SU-DHL-6 (cell line): ENCODE data around the gene DAPK1.

Experiments used
- H2AFZ ChIP-seq: fragments of 200-600 bp; sonication (generic); 2 replicates; pipeline ENCODE4 v1.6.1; 2014; ENCODE audit warnings: low read depth, mild to moderate bottlenecking, moderate library complexity, mixed read lengths, antibody characterized with exemption, low read length; ENCODE audit not compliant: severe bottlenecking
- H3F3A ChIP-seq: fragments of 200-600 bp; shearing (Covaris generic); 2 replicates; pipeline ENCODE4 v1.6.0; 2016; ENCODE audit warnings: antibody characterized with exemption, mild to moderate bottlenecking; ENCODE audit not compliant: insufficient read depth
- H3K27ac ChIP-seq: fragments of 200-600 bp; sonication (generic); 2 replicates; pipeline ENCODE4 v1.5.1; 2016; ENCODE audit warnings: low read depth, mild to moderate bottlenecking, low read length, moderate library complexity, mixed read lengths
- H3K27me3 ChIP-seq: fragments of 200-600 bp; sonication (generic), shearing (Covaris generic); 2 replicates; pipeline ENCODE4 v1.6.0; 2014; ENCODE audit warnings: mild to moderate bottlenecking, low read length
- H3K36me3 ChIP-seq: fragments of 200-600 bp; sonication (generic); 2 replicates; pipeline ENCODE4 v1.6.1; 2014; ENCODE audit warnings: mild to moderate bottlenecking, low read length, mixed read lengths
- H3K4me2 ChIP-seq: fragments of 300-600, 200-600 bp; shearing (Covaris generic), sonication (generic); 2 replicates; pipeline ENCODE4 v1.6.0; 2014; ENCODE audit warnings: low read length, low read depth, mild to moderate bottlenecking; ENCODE audit not compliant: poor library complexity, severe bottlenecking
- H3K4me3 ChIP-seq: fragments of 200-600 bp; sonication (generic); 2 replicates; pipeline ENCODE4 v1.5.1; 2014; ENCODE audit warnings: antibody characterized with exemption, low read length, mild to moderate bottlenecking, mixed read lengths; ENCODE audit not compliant: insufficient read depth, poor library complexity, severe bottlenecking
- H3K79me2 ChIP-seq: fragments of 200-600 bp; sonication (generic); 2 replicates; pipeline ENCODE4 v1.6.1; 2014; ENCODE audit warnings: mild to moderate bottlenecking, low read length, moderate library complexity; ENCODE audit not compliant: insufficient read depth
- H3K9ac ChIP-seq: fragments of 200-600 bp; sonication (generic); 2 replicates; pipeline ENCODE4 v1.7.0; 2014; ENCODE audit warnings: mild to moderate bottlenecking, low read length
- H3K9me2 ChIP-seq: fragments of 200-600 bp; sonication (generic); replicated peaks from 2 replicates; pipeline ENCODE4 v1.6.1; 2014; ENCODE audit warnings: low read length; ENCODE audit not compliant: insufficient read depth
- H3K9me3 ChIP-seq: fragments of 200-600 bp; sonication (generic); 2 replicates; pipeline ENCODE4 v1.6.1; 2014; ENCODE audit warnings: low read length, mixed read lengths; ENCODE audit not compliant: insufficient read depth
- H4K20me1 ChIP-seq: fragments of 200-600 bp; sonication (generic); 2 replicates; pipeline ENCODE4 v1.6.1; 2014; ENCODE audit warnings: low read depth, mild to moderate bottlenecking, antibody characterized with exemption, low read length, moderate library complexity, mixed read lengths
- CTCF ChIP-seq: fragments of 200-600 bp; sonication (generic); IDR thresholded peaks from one replicate; pipeline ENCODE4 v1.5.1; 2017; ENCODE audit warnings: antibody characterized with exemption, mild to moderate bottlenecking, low read length, moderate library complexity; ENCODE audit not compliant: insufficient read depth, poor library complexity, severe bottlenecking
- EZH2phosphoT487 ChIP-seq: fragments of 200-600 bp; sonication (generic), shearing (Covaris generic); conservative IDR thresholded peaks from 2 replicates; pipeline ENCODE4 v1.6.1; 2018; ENCODE audit warnings: mild to moderate bottlenecking, antibody characterized with exemption, low read length, moderate library complexity, mixed read lengths

Gene DAPK1

GRCh38 chr9:87567001-87567400 is 69.3 kb downstream of the DAPK1 start:
- no peaks in the 10 kb centered on the region for H3K9me3 ChIP-seq
- H3K36me3 ChIP-seq: no peaks in the 10 kb centered on the region
- H4K20me1 ChIP-seq: no peaks in the 10 kb centered on the region
- no peaks in the 10 kb centered on the region for H3K27me3 ChIP-seq
- H3K27ac ChIP-seq: no peak overlapping the region
- no peaks in the 10 kb centered on the region for H3K79me2 ChIP-seq
- no peak overlapping the region for H3K9ac ChIP-seq
- no peaks in the 10 kb centered on the region for H3F3A ChIP-seq
- H3K4me2 ChIP-seq: no peak overlapping the region
- no peak overlapping the region for H2AFZ ChIP-seq
- TF ChIP-seq CTCF (no peak), EZH2phosphoT487 (no peak)
- H3K9me2 ChIP-seq: no peaks in the 10 kb centered on the region
- H3K4me3 ChIP-seq: no peak overlapping the region

- no peaks in the 10 kb centered on the region for H3K36me3 ChIP-seq
- no peak overlapping the region for H3K9ac ChIP-seq
- H3K27me3 ChIP-seq: no peaks in the 10 kb centered on the region
- H3K9me3 ChIP-seq: no peaks in the 10 kb centered on the region
- H3K4me2 ChIP-seq: no peak overlapping the region
- H3K9me2 ChIP-seq: no peaks in the 10 kb centered on the region
- TF ChIP-seq CTCF (no peak), EZH2phosphoT487 (no peak)
- no peak overlapping the region for H3K27ac ChIP-seq
- H3F3A ChIP-seq: no peaks in the 10 kb centered on the region
- H3K4me3 ChIP-seq: no peak overlapping the region
- no peaks in the 10 kb centered on the region for H4K20me1 ChIP-seq
- H3K79me2 ChIP-seq: no peaks in the 10 kb centered on the region
- no peak overlapping the region for H2AFZ ChIP-seq
Observed at GRCh38 chr9:87567571-87567970, 69.9 kb downstream of the DAPK1 start.

- H3K36me3 ChIP-seq: no peaks in the 10 kb centered on the region
- TF ChIP-seq EZH2phosphoT487 (no peak), CTCF (no peak)
- no peaks in the 10 kb centered on the region for H3K9me2 ChIP-seq
- H3K27me3 ChIP-seq: no peaks in the 10 kb centered on the region
- no peak overlapping the region for H2AFZ ChIP-seq
- no peak overlapping the region for H3K4me3 ChIP-seq
- H3K9ac ChIP-seq: no peak overlapping the region
- no peaks in the 10 kb centered on the region for H3K79me2 ChIP-seq
- H3F3A ChIP-seq: no peaks in the 10 kb centered on the region
- H3K27ac ChIP-seq: no peak overlapping the region
- no peak overlapping the region for H3K4me2 ChIP-seq
- H3K9me3 ChIP-seq: no peaks in the 10 kb centered on the region
- no peaks in the 10 kb centered on the region for H4K20me1 ChIP-seq
Observed at GRCh38 chr9:87567983-87568382, 70.3 kb downstream of the DAPK1 start.

GRCh38 chr9:87568401-87568800 is 70.7 kb downstream of the DAPK1 start:
- Histone ChIP-seq H3K27me3 (no peaks in the 10 kb centered on the region), H3K36me3 (no peaks in the 10 kb centered on the region), H3F3A (no peaks in the 10 kb centered on the region), H2AFZ (no peak overlapping the region), H4K20me1 (no peaks in the 10 kb centered on the region), H3K9me3 (no peaks in the 10 kb centered on the region), H3K27ac (no peak overlapping the region), H3K9ac (no peak overlapping the region), H3K4me3 (no peak overlapping the region), H3K9me2 (no peaks in the 10 kb centered on the region), H3K4me2 (no peak overlapping the region), H3K79me2 (no peaks in the 10 kb centered on the region)
- TF ChIP-seq EZH2phosphoT487 (no peak), CTCF (no peak)
